Medulla oblongata (tissue), 1 donor: Measurements from ENCODE around the gene S100A13.
"Not testable (repeated sequence)": the region's sequence is repeated elsewhere in the genome, so short reads cannot be mapped to it uniquely, and the experiment has no call there.

Source experiments
- DNase-seq: peaks from one replicate; pipeline ENCODE4 v3.0.0-alpha.2; 2015; ENCODE audit errors: extremely low spot score

Gene S100A13

DNA sequence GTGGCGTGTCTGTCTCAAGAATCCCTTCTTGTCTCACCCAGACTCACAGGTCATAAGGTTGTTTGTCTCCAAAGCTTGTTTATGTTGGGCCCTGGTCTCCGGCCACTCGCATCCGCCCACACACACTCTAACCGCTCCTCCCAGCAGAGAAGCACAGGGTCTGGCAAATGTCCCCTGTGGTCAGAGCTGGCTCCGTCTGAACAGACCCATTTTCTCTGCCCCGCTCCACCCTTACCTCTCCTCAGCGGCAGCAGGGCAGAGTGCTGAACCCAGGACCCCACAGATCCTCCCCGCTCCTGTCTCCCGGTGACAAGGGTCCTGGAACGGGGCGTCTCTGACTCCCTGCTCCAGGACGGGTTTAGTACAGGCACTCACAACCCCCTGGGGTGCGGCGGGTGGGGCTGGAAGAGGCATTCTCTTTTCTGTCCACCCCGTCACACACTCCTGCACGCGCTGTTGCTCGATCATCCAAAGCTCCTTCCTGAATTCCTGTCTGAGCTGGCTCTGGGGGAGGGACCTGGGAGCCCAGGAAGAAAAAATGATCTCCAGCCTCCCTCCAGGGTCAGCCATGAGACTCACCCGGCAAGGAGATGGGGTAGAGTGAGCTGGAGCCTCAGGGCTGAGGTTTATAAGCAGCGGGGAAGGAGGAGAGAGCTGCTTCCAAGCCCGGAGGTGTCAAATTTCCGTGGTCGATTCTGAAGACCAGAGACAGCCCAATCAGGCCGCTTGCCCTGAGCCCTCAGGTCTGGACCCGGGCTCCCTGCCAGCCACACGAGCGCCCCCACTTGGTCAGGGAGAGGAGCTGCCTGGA is at the start of gene S100A13:
S100A13 (minus strand) TSS at position 602 of the 811 bp plus-strand sequence. CDS start 1,033 bp downstream, outside the sequence.
- peak; percentile 69 for DNase-seq

DNA sequence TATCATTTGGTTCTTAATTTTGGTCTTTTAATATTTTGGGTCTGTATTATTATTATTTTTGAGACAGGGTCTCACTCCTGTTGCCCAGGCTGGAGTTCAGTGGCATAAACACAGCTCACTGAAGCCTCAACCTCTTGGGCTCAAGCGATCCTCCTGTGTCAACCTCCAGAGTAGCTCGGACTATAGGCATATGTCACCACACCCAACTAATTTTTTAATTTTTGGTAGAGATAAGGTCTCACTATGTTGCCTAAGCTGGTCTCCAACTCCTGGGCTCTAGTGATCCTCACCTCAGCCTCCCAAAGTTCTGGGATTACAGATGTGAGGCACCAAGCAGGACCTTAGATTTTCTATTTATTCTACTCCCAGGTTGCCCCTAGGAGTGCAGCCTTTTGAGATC is 46.2 kb upstream of the S100A13 start:
- DNase-seq: no peak

DNA sequence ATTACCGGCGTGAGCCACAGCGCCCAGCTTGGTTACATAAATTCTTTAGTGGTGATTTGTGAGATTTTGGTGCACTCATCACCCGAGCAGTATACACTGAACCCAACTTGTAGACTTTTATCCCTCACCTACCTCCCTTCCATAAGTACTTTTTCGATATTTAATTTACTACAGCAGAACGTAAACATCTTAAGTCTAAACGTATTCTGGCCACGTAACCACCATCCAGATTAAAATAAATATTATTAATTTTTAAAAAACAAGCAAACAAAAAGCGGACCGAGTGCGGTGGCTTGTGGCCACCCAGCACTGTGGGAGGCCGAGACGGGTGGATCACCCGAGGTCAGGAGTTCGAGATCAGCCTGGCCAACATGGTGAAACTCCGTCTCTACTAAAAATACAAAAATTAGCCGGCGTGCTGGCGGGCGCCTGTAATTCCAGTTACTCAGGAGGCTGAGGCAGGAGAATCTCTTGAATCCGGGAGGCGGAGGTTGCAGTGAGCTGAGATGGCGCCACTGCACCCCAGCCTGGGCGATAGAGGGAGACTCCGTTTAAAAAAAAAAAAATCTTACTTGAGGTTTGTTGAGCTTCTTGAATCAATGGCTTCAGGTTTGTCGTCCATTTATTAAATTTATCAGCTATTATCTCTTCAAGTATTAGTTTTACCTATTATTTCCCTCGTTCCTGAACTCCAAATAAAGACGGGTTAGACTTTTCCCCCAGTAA is 44.5 kb upstream of the S100A13 start:
- not testable (repeated sequence) for DNase-seq

DNA sequence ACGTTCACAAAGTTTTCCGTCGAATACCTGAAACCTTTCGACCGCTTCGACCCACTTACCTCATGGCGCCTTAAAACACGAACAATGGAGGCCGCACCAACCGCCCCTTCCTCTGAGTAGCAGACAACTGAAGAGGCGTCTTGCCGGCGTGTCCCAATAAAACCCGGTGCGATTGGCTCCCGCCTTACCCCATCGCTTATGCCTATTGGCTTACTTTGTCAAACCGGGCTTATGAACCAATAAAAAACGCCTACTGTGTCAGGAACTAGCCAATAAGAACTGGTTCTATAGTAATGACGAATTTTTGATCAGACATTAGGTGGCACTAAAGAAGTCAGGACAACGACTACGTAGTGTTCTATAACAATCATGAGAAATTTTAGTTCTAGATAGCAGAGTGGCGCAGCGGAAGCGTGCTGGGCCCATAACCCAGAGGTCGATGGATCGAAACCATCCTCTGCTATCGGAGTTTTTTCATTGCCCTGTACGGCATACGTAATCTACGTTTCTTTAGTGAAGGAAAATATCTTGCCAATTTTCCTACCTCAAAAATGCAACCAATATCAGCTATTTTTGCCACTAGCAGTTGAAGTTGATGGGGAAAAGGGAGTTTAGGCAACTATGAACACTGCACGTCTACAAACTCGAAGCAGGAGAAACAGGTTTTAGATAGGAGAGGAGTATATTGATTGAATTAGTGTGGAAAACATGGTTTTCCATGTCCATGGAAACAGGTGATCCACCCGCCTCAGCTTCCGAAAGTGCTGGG is 43.7 kb upstream of the S100A13 start, which contains the start of gene ILF2:
ILF2 (minus strand) TSS at position 135 of the 769 bp plus-strand sequence; CDS start at position 64, 71 bp downstream.
- DNase-seq: peak; percentile 99

DNA sequence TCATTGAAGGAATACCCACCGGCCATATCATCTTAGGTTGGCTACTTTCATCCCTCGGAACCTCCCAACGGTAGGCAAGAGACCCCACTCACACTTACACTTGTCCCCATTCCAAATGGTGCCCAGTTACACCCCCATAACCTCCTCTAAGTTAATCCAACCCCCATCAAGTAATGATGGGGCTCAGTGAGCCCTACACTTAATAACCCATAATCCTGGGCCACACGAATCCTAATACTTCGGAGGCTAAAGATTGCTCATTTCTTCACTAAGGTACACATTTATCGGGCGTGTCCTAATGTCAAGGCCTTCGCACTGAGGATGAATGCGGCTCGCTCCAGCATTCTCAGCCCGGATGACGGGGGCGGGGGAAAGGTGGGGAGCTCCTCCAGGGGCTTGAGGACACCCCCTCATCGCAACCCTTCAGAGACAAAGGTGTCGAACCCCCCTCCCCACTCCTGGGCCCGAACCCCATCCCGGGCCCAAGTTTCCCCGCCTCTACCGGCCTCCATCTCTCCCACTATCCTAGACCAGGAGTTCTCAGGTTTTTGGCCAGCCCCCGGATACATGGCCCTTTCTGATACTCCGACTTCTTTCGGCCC is 43.1 kb upstream of the S100A13 start:
- no peak for DNase-seq

DNA sequence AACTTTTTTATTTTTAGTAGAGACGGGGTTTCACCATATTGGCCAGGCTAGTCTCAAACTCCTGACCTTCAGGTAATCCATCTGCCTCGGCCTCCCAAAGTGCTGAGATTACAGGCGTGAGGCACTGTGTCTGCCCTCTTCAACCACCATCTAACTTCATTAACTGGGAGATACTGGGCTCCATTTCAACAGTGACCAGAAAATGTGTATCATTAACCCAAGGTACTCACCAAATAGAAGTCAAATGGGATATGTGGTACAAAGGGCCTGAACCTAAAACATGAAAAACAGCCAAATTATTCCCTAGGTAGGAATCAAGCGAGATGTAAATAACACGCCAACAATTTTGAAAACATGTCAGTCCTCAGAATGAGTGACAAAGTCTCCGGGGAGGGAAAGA is 42.3 kb upstream of the S100A13 start:
- DNase-seq: no peak

DNA sequence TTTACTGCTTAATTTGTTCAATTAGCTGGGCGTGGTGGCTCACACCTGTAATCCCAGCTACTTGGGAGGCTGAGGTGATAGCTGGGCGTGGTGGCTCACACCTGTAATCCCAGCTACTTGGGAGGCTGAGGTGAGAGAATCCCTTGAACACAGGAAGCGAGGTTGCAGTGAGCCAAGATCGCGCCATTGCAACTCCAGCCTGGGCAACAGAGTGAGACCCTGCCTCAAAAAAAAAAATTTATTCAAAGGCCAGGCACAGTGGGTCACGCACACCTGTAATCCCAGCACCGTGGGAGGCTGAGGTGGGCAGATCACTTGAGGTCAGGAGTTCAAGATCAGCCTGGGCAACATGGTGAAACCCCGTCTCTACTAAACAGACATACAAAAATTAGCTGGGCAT is 41.4 kb upstream of the S100A13 start:
- not testable (repeated sequence) for DNase-seq

DNA sequence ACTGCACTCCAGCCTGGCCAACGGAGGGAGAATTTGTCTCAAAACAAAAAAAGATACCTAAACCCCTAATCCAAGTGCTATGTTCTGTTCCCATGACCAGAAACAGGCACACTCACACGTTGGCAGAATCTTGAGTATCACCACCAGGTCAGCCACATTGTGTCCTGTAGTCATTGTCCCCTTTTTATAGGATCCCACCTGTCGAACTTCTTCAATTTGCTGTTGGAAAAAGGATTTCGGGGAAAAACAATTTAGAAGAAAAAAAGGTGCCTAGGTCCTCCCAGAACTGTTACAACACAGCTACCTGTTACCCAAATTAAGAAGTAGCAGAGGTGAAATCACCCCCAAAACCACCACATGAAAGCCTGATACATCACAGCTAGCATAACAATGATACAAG is 40.1 kb upstream of the S100A13 start:
- no peak for DNase-seq

DNA sequence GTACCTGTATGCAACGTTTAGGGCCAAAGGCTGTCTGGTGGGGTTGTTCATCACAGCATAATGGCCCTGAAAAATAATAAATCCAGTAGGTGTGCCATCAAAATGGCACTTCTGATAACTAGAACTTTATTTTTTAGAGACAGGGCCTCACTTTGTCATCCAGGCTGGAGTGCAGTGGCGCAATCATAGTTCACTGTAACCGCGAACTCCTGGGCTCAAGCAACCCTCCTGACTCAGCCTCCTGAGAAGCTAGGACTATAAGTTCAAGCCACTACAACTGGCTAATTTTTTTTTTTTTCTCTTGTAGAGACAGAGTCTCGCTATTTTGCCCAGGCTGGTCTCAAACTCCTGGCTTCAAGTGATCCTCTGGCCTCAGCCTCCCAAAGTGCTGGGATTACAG is 35.9 kb upstream of the S100A13 start:
- no peak for DNase-seq

DNA sequence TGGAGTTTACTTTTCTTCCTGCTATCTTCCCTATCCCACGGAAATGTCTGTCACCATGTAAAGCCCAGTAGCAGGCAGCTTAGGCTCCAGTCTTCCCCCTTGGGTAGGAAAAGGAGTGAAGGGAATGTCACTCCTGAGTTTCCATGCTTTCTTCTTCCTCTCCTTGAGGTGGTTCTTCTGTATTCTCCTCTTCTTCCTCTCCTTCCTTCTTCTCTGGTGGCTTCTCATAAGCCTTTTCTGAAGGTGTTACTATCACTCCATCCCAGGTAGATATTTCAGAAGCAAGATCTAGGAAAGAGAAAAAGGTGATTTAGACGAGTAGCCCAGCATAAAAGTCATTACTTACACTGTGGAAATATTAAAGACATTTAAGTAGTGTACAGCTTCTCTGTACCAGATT is 35.0 kb upstream of the S100A13 start:
- no peak for DNase-seq

DNA sequence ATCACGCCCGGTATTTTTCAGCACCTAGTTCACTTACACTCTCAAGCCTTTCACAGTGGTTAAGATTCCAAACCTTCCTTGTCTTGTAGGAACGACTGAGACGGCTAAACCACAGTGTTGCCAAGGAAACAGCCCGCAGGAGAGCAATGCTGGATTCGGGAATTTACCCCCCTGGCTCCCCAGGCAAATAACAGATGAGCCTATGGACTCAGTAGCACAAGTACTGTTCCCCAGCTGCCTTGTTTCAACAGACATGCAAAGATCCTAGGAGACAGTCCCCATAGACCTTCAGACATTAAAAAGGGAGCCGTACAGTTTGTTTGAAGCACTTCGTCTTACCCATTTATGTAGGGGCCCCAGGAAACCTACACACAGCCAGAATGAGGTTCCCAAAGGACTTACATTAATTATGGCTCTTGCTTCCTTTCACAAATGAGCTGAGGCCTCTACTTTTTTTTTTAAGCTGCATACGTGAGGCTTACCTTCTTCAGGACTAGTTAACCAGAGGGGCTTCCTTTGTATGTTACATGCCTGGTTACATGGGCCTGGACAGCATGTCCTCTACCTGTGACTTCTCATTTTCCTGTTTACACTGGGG is 33.9 kb upstream of the S100A13 start:
- DNase-seq: no peak

DNA sequence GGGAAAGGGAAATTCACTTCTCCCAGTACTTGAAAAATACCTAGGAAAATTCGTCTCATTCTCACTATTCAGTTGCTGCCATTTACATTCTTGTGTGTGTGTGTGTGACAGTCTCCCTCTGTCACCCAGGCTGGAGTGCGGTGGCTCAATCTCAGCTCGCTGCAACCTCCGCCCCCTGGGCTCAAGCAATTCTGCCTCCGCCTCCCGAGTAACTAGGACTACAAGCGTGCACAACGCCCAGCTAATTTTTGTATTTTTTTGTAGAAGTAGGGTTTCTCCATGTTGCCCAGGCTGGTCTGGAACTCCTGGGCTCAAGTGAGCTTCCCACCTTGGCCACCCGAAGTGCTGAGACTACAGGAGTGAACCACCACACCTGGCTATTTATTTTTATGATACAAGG is 32.4 kb upstream of the S100A13 start:
- DNase-seq: no peak

DNA sequence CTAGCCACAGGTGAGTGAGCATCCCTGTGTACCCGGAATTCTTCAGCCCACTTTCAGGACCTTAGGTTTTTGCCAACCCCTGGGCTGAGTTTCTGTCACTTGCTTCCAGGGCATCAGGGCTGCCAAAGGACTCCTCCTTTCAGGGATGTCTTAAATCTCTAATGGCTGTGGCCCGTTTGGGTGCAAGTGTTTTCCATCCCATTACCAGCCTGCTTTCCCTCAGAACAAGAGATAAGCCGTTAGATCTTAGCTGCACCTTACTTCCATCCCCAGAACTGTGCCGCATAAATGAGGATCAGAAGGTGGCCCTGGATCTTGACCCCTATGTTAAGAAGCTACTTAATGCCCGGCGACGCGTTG is 31.9 kb upstream of the S100A13 start:
- DNase-seq: no peak

DNA sequence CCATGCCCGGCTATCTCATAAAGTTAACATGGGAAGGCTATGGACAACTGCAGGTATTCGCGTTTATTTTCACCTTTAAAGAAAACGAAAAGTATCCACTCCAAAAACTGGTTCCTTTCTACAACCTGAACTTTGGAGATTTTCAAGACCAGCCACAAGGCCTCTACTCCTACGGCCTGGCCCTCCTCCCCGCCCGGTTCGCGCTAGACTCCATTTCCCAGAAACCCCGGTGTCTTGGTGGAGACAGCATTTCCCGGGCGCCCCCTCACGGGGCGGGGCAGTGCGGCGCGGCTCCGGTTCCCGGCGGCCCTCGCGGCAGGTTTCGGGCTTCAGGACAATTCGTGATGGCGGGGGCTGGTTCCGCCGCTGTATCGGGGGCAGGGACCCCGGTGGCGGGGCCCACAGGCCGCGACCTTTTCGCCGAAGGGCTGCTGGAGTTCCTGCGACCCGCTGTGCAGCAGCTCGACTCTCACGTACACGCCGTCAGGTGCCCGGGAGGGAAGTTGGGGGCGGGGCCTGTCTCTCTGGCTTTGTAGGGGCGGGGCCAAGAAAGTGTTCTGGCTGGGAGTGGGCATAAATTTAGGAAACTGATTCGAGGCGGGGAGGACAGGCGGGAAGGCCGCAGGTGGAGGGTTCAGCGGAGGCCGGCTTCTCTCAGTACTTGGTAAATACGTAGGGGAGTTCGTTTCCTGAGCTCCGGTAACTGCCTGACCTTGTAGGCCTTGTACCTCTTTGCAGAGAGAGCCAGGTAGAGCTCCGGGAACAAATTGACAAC is 31.3 kb upstream of the S100A13 start, which contains the start of gene SNAPIN:
SNAPIN (plus strand) TSS at position 304 of the 775 bp plus-strand sequence; CDS start at position 345, 41 bp downstream.
- peak; percentile 93 for DNase-seq

DNA sequence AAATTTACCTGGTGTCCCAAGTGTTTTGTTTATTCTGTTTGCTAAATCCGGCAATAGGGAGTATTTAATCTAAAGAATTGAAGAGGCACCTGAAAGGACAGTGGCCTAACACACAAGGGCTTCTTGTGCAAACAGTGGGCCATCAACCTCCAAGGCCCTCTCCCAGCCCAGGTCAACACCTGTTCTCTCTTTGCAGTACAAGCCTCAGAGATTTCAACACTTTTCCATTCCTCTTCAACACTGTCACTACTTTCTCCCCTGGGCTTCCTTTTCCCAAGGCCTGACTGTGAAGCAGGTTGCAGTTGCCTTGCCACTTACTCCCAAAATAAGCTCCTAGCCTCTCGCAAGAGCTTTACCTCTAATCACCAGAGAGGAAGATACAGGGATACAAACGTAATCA is 28.0 kb upstream of the S100A13 start:
- no peak for DNase-seq

DNA sequence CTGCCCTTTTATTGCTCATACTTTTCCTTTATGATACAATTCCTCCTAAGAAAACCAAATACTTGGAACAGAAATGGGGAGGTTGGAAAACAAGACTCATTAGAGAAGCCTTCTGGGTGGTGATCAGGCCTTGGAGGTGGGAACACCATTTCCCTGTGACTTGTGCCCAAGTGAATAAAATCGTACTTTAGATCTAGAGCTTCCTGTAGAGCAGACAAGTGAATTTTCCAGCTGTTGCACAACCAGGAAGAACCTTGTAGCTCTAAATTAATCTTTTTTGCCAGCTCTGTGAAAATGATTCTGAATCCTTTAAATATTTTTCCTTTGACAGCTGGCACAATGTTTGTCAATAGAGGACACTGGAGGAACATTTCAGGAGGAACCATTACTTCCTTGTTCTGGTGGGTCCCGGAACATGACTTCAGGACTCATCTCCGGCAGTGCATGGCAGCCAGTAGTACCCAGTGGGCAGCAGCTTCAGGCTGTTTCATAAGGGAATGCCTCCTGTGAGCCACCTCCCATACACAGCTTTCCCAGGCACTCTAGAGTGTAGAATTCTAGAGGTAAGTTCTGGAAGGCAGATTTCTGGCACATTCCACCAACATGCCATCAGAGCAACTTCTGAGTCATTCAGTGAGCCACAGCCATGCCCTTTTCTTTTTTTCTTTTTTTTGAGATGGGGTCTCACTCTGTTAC is 25.6 kb upstream of the S100A13 start:
- no peak for DNase-seq

DNA sequence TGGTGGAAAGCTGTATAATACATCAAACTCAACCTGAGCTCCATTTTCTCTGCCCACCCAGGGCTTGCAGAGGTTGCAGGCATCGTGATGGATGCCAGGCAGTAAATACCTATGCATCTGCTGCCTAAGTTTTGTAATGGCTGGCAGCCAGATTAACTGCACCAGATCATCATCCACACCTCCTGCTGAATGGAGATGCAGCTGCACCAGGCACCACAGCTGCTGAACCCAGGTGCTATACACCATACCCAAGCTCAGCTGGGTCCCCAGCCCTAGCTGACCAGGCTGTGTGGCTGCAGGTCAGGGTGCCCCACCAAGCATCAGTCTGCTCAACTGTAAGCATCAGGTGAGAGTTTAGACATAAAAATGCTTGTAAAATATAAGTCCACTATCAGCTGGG is 24.5 kb upstream of the S100A13 start:
- no peak for DNase-seq

DNA sequence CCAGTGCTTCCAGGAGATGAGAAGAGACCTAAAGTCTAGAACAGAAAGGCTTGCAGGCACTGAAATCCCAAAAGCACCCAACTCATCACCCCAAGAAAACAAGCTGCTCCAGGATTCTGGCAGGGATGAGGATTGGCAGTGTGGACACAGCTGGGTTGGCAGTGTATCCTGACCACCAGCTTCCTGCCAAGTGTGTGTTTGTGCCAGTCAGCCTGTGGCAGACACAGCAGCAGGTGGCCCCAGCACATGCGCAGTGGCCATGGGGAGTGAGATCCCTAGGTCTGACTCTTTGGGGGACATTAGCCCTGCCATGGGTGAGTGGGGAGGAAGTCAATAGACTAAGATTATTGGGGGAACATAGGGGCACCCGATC is 22.5 kb upstream of the S100A13 start:
- DNase-seq: peak; percentile 85

DNA sequence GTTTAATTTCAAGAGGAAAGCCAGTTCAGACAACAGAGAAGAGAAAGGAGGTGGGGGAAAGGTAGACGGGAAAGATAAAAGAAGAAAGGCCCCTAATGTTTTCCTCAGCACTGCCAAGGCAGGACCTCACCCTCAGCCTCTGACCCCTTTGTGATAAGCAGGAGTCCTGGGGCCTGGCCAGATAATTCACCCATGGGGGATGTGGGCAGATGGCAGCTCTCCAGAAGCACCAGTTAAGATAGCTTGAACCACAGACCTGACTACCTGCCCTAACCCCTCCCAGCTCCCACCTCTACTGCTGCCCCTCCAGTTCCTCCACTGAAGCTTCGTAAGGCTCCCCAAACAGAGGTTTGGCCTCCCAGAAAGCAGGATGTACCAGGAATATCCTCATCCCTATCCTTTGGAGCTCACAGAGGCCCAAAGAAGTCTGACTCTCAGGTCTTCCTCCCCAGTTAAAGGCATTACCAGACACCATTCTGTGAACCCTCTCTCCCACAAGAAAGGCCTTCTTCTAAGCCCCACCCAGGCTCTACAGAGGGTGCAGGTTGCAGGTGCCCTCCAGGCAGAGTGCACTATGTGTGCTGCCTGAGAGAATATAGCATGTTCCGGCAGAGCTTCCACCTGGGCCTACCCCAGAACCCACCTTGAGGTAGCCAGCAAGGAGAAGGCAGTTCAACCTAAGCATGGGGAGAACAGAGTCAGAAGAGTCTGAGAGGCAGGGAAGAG is 22.0 kb upstream of the S100A13 start:
- no peak for DNase-seq
